Activated B cell treated with CpG ODN at 0.5 μM for 24 hours (primary cell): Measurements from ENCODE around the gene APOC4. TPM values are rescaled to one million over a fixed set of nuclear protein-coding genes. Genes with fewer than 3 reads are reported as not detected.

Experiments used
- ATAC-seq: fragments of 200-7000 bp; cut with Tn5 transposase; one replicate; pipeline ENCODE4 v1.10.0; 2021; ENCODE audit warnings: low read depth, mild to moderate bottlenecking, moderate library complexity
- CTCF ChIA-PET: fragments of 350-600 bp; sonication (Branson Sonifier 250); formaldehyde crosslinking; loops from one replicate; lab custom pipeline; 2021; ENCODE audit warnings: antibody characterized with exemption; lab: Charles Lee
- POLR2A ChIA-PET: fragments of 350-600 bp; sonication (Branson Sonifier 250); formaldehyde crosslinking; loops from one replicate; lab custom pipeline; 2021; ENCODE audit warnings: antibody characterized with exemption; lab: Charles Lee
- DNase-seq: peaks from one replicate; pipeline ENCODE4 v3.0.0; 2022
- H3K27ac Mint-ChIP-seq: one replicate; pipeline ENCODE4 v1.8.0; 2020; ENCODE audit warnings: mixed read lengths
- H3K27me3 Mint-ChIP-seq: one replicate; pipeline ENCODE4 v1.8.0; 2021; ENCODE audit warnings: mixed read lengths
- H3K36me3 Mint-ChIP-seq: one replicate; pipeline ENCODE4 v1.8.0; 2021; ENCODE audit warnings: low read depth, mixed read lengths
- H3K4me1 Mint-ChIP-seq: one replicate; pipeline ENCODE4 v1.8.0; 2021; ENCODE audit warnings: mixed read lengths
- H3K4me3 Mint-ChIP-seq: one replicate; pipeline ENCODE4 v1.8.0; 2020; ENCODE audit warnings: mild to moderate bottlenecking, mixed read lengths
- H3K9me3 Mint-ChIP-seq: one replicate; pipeline ENCODE4 v1.8.0; 2020; ENCODE audit warnings: mixed read lengths
- intact Hi-C: fragments of 100-400 bp; cut with micrococcal nuclease; formaldehyde crosslinking; loops from one replicate; pipeline ENCODE4 v1.15.1; 2024
- total RNA-seq: library from RNA; stranded (reverse); gene quantifications from 2 replicates; pipeline ENCODE4 v1.2.3, GENCODE V29; 2022
- TF ChIP-seq, protein P1 (sequence below): fragments of 200-600 bp; IDR thresholded peaks from one replicate; pipeline ENCODE4 v1.8.0; 2022; ENCODE audit warnings: antibody characterized with exemption, mild to moderate bottlenecking

APOC4 gene
- total RNA-seq, 1 donor from 2014 or later = not detected

DNA sequence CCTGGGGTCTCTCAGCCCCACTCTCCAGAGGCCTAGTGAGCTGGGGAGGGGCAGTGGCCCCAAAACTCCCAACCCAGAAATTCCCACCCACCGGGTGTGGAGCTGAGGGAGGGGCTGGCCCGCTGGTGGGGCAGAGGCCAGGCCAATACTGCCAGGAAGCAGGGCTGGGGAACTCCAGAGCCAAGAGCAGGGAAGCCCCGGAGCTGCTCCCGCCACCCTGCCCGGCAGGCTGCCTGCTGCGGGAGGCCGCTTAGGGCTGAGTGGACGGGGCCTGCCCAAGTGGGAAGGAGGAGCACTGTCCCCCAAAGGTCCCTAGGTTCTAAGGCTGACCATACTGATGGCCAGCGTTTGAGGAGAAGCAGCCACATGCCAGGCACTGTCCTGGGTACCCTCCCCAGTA, 46.2 kb downstream of the APOC4 start:
- no peak overlapping the region for H3K27ac Mint-ChIP-seq
- POLR2A ChIA-PET = interaction anchor here (1.5 to 2.3 kb wide), 3 partner anchors 13 to 69 kb away, joined by 3 to 14 read pairs (median 5); partner anchors contain the start of gene RELB
- DNase-seq (no peak), ATAC-seq (no peak)
- CTCF ChIA-PET = interaction anchor here (0.6 to 3.4 kb wide), 5 partner anchors 13 to 73 kb away, joined by 3 to 30 read pairs (median 5); partner anchors contain the start of gene RELB
- no peaks in the 10 kb centered on the region for H3K9me3 Mint-ChIP-seq
- H3K27me3 Mint-ChIP-seq = no peaks in the 10 kb centered on the region
- TF ChIP-seq, protein P1, sequence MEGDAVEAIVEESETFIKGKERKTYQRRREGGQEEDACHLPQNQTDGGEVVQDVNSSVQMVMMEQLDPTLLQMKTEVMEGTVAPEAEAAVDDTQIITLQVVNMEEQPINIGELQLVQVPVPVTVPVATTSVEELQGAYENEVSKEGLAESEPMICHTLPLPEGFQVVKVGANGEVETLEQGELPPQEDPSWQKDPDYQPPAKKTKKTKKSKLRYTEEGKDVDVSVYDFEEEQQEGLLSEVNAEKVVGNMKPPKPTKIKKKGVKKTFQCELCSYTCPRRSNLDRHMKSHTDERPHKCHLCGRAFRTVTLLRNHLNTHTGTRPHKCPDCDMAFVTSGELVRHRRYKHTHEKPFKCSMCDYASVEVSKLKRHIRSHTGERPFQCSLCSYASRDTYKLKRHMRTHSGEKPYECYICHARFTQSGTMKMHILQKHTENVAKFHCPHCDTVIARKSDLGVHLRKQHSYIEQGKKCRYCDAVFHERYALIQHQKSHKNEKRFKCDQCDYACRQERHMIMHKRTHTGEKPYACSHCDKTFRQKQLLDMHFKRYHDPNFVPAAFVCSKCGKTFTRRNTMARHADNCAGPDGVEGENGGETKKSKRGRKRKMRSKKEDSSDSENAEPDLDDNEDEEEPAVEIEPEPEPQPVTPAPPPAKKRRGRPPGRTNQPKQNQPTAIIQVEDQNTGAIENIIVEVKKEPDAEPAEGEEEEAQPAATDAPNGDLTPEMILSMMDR = no peak
- peaks cover 71% of the 10 kb centered on the region for H3K36me3 Mint-ChIP-seq
- H3K4me3 Mint-ChIP-seq = no peak overlapping the region
- intact Hi-C loops = no loop called here
- H3K4me1 Mint-ChIP-seq = no peaks in the 10 kb centered on the region

DNA sequence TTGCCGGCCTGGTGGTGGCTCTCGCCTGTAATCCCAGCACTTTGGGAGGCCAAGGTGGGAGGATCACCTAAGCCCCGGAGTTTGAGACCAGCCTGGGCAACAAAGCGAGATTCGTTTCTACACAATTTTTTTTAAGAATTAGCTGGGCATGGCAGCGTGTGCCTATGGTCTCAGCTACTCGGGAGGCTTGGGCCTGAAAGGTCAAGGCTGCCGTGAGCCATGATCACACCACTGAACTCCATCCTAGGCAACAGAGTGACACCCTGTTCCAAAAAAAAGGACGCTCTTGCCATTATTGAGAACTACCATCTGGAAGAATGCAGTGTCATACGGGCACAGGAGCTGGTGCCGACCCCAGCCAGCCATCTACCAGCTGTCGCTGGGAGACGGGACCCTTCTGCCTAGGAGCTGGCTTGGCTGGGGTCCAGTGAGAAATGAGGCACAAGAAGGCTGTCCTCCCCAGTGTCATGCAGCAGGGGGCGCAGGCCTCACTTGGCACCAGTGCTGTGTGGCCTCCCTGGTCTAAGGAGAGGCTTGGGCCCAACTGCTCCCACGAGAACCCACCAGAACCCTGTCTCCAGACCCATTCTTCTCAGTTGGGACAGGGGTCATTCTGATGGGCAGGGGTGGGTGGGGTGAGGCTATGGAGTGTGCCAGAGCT, 47.0 kb downstream of the APOC4 start:
- Mint-ChIP-seq H3K9me3 (no peaks in the 10 kb centered on the region), H3K27me3 (no peaks in the 10 kb centered on the region), H3K27ac (no peak overlapping the region), H3K36me3 (peaks cover 74% of the 10 kb centered on the region), H3K4me3 (no peak overlapping the region), H3K4me1 (no peaks in the 10 kb centered on the region)
- ChIA-PET CTCF (interaction anchor here (0.6 to 3.4 kb wide), 10 partner anchors 12 to 198 kb away, joined by 3 to 30 read pairs (median 4); partner anchors contain the start of gene RELB), POLR2A (interaction anchor here (0.7 to 2.3 kb wide), 6 partner anchors 12 to 262 kb away, joined by 3 to 14 read pairs (median 4); partner anchors contain the start of genes MARK4 and RELB)
- ATAC-seq (peak; percentile 97), DNase-seq (peak; percentile 57)
- TF ChIP-seq, protein P1 = no peak
- intact Hi-C loops = loop anchor here (1.0 kb wide), 5 partner anchors 27 to 198 kb away; no protein-coding TSS in a partner anchor

DNA sequence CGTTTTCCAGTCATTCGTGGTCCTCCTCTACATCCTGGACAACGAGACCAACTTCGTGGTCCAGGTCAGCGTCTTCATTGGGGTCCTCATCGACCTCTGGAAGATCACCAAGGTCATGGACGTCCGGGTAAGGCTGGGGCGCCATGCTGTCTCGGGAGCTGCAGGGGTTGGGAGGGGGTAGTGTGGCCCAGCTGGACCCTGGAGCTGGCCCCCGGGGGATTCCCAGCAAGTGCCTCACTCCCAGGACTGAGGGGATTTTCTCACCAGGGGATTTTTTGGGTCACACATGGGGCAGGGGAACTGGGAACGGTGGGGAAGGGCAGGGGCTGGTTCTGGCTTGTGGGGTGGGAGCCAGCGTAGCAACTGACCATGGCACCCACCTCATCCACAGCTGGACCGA, 48.4 kb downstream of the APOC4 start:
- TF ChIP-seq, protein P1 = no peak
- DNase-seq (no peak), ATAC-seq (no peak)
- H3K4me1 Mint-ChIP-seq = peaks cover 7% of the 10 kb centered on the region
- H3K4me3 Mint-ChIP-seq = no peak overlapping the region
- H3K9me3 Mint-ChIP-seq = no peaks in the 10 kb centered on the region
- intact Hi-C loops = no loop called here
- no peaks in the 10 kb centered on the region for H3K27me3 Mint-ChIP-seq
- ChIA-PET POLR2A (interaction anchor here (1.2 to 2.3 kb wide), 2 partner anchors 11 to 49 kb away, joined by 4 to 14 read pairs; partner anchors contain the start of gene RELB), CTCF (interaction anchor here (1.2 to 3.4 kb wide), 3 partner anchors 57 to 197 kb away, joined by 3 to 30 read pairs (median 11); no protein-coding TSS in a partner anchor)
- peaks cover 63% of the 10 kb centered on the region for H3K36me3 Mint-ChIP-seq
- no peak overlapping the region for H3K27ac Mint-ChIP-seq

DNA sequence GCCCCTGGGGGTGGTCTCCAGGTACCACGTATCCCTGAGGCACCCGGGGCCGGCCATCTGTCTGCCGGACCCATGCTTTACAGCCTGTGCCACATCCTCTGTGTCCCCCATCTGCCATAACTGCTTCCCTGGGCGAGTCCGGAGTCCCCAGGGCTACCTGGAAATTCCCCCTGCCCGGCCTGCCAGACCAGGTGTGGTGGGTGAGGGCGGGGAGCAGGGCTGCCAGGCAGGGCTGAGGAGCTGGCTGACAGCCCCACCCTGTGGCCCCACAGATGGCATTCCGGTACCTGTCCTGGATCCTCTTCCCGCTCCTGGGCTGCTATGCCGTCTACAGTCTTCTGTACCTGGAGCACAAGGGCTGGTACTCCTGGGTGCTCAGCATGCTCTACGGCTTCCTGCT, 48.9 kb downstream of the APOC4 start:
- no peak for ATAC-seq
- TF ChIP-seq, protein P1 = no peak
- intact Hi-C loops = no loop called here
- no peaks in the 10 kb centered on the region for H3K9me3 Mint-ChIP-seq
- H3K4me1 Mint-ChIP-seq = peaks cover 7% of the 10 kb centered on the region
- H3K4me3 Mint-ChIP-seq = no peak overlapping the region
- H3K27me3 Mint-ChIP-seq = no peaks in the 10 kb centered on the region
- no peak overlapping the region for H3K27ac Mint-ChIP-seq
- no peak for DNase-seq
- ChIA-PET CTCF (interaction anchor here (3.4 kb wide), 1 partner anchor 69 kb away, joined by 30 read pairs; no protein-coding TSS in a partner anchor), POLR2A (interaction anchor here (1.2 kb wide), 1 partner anchor 48 kb away, joined by 4 read pairs; no protein-coding TSS in a partner anchor)
- H3K36me3 Mint-ChIP-seq = peaks cover 58% of the 10 kb centered on the region
